ENCODE data around the gene LIN7C. TPM values are rescaled to one million over a fixed set of nuclear protein-coding genes. Genes with fewer than 3 reads are reported as not detected.

LIN7C gene
- total RNA-seq, 1 donor from 2014 or later = 33.8 TPM

- intact Hi-C loops (cut with micrococcal nuclease) = no loop called here
- Mint-ChIP-seq H3K27ac (no peak overlapping the region), H3K4me1 (ENCODE audit: low read depth) (peaks cover 33% of the 10 kb centered on the region), H3K9me3 (no peaks in the 10 kb centered on the region), H3K36me3 (ENCODE audit: low read depth) (peaks cover 23% of the 10 kb centered on the region), H3K27me3 (ENCODE audit: insufficient read depth) (no peaks in the 10 kb centered on the region), H3K4me3 (no peak overlapping the region)
- no peak for DNase-seq (ENCODE audit: low spot score)
These were observed 5.5 kb downstream of the LIN7C start for GRCh38 chr11:27501100-27501499.

- no peak overlapping the region for H3K4me3 Mint-ChIP-seq
- no peak overlapping the region for H3K27ac Mint-ChIP-seq
- no peaks in the 10 kb centered on the region for H3K9me3 Mint-ChIP-seq
- no peak for DNase-seq (ENCODE audit: low spot score)
- intact Hi-C loops (cut with micrococcal nuclease) = loop anchor here (1.0 kb wide), 1 partner anchor 8 kb away; the partner anchor contains the start of gene LIN7C
- H3K27me3 Mint-ChIP-seq (ENCODE audit: insufficient read depth) = no peaks in the 10 kb centered on the region
- peaks cover 19% of the 10 kb centered on the region for H3K4me1 Mint-ChIP-seq (ENCODE audit: low read depth)
- H3K36me3 Mint-ChIP-seq (ENCODE audit: low read depth) = peaks cover 19% of the 10 kb centered on the region
These were observed 8.7 kb downstream of the LIN7C start for GRCh38 chr11:27497911-27498310.

- peaks cover 16% of the 10 kb centered on the region for H3K4me1 Mint-ChIP-seq (ENCODE audit: low read depth)
- no peak overlapping the region for H3K4me3 Mint-ChIP-seq
- H3K27ac Mint-ChIP-seq = no peak overlapping the region
- H3K36me3 Mint-ChIP-seq (ENCODE audit: low read depth) = peaks cover 17% of the 10 kb centered on the region
- no peaks in the 10 kb centered on the region for H3K9me3 Mint-ChIP-seq
- intact Hi-C loops (cut with micrococcal nuclease) = loop anchor here (1.0 kb wide), 1 partner anchor 9 kb away; the partner anchor contains the start of gene LIN7C
- no peak for DNase-seq (ENCODE audit: low spot score)
- H3K27me3 Mint-ChIP-seq (ENCODE audit: insufficient read depth) = no peaks in the 10 kb centered on the region
These were observed 9.2 kb downstream of the LIN7C start for GRCh38 chr11:27497284-27497866.

GRCh38 chr11:27496461-27496860 lies 10.1 kb downstream of the LIN7C start:
- Mint-ChIP-seq H3K4me3 (no peak overlapping the region), H3K9me3 (no peaks in the 10 kb centered on the region), H3K36me3 (ENCODE audit: low read depth) (peaks cover 16% of the 10 kb centered on the region), H3K4me1 (ENCODE audit: low read depth) (peaks cover 7% of the 10 kb centered on the region), H3K27me3 (ENCODE audit: insufficient read depth) (no peaks in the 10 kb centered on the region), H3K27ac (no peak overlapping the region)
- no peak for DNase-seq (ENCODE audit: low spot score)
- intact Hi-C loops (cut with micrococcal nuclease) = no loop called here

- peaks cover 7% of the 10 kb centered on the region for H3K4me1 Mint-ChIP-seq (ENCODE audit: low read depth)
- no peak for DNase-seq (ENCODE audit: low spot score)
- H3K36me3 Mint-ChIP-seq (ENCODE audit: low read depth) = peaks cover 19% of the 10 kb centered on the region
- no peak overlapping the region for H3K4me3 Mint-ChIP-seq
- no peaks in the 10 kb centered on the region for H3K27me3 Mint-ChIP-seq (ENCODE audit: insufficient read depth)
- intact Hi-C loops (cut with micrococcal nuclease) = no loop called here
- no peak overlapping the region for H3K27ac Mint-ChIP-seq
- H3K9me3 Mint-ChIP-seq = no peaks in the 10 kb centered on the region
These were observed 10.8 kb downstream of the LIN7C start for GRCh38 chr11:27495710-27496300.

GRCh38 chr11:27489092-27489491 lies 17.5 kb downstream of the LIN7C start:
- peaks cover 8% of the 10 kb centered on the region for H3K36me3 Mint-ChIP-seq (ENCODE audit: low read depth)
- no peaks in the 10 kb centered on the region for H3K27me3 Mint-ChIP-seq (ENCODE audit: insufficient read depth)
- no peaks in the 10 kb centered on the region for H3K9me3 Mint-ChIP-seq
- intact Hi-C loops (cut with micrococcal nuclease) = loop anchor here (5.0 to 10.0 kb wide), 3 partner anchors 192 to 1192 kb away; no protein-coding TSS in a partner anchor
- H3K4me1 Mint-ChIP-seq (ENCODE audit: low read depth) = no peaks in the 10 kb centered on the region
- no peak overlapping the region for H3K27ac Mint-ChIP-seq
- no peak overlapping the region for H3K4me3 Mint-ChIP-seq
- DNase-seq (ENCODE audit: low spot score) = no peak

GRCh38 chr11:27487706-27488105 lies 18.9 kb downstream of the LIN7C start:
- Mint-ChIP-seq H3K4me1 (ENCODE audit: low read depth) (no peaks in the 10 kb centered on the region), H3K27me3 (ENCODE audit: insufficient read depth) (no peaks in the 10 kb centered on the region), H3K4me3 (no peak overlapping the region), H3K36me3 (ENCODE audit: low read depth) (peaks cover 8% of the 10 kb centered on the region), H3K9me3 (no peaks in the 10 kb centered on the region), H3K27ac (no peak overlapping the region)
- intact Hi-C loops (cut with micrococcal nuclease) = loop anchor here (5.0 to 10.0 kb wide), 3 partner anchors 190 to 1190 kb away; no protein-coding TSS in a partner anchor
- DNase-seq (ENCODE audit: low spot score) = no peak

GRCh38 chr11:27485930-27486773 lies 20.4 kb downstream of the LIN7C start:
- Mint-ChIP-seq H3K9me3 (no peaks in the 10 kb centered on the region), H3K27me3 (ENCODE audit: insufficient read depth) (no peaks in the 10 kb centered on the region), H3K27ac (no peak overlapping the region), H3K4me1 (ENCODE audit: low read depth) (no peaks in the 10 kb centered on the region), H3K4me3 (no peak overlapping the region), H3K36me3 (ENCODE audit: low read depth) (peaks cover 4% of the 10 kb centered on the region)
- intact Hi-C loops (cut with micrococcal nuclease) = loop anchor here (1.0 to 10.0 kb wide), 4 partner anchors 189 to 1189 kb away; no protein-coding TSS in a partner anchor
- DNase-seq (ENCODE audit: low spot score) = no peak

GRCh38 chr11:27482793-27483192 lies 23.8 kb downstream of the LIN7C start:
- Mint-ChIP-seq H3K36me3 (ENCODE audit: low read depth) (no peaks in the 10 kb centered on the region), H3K4me3 (no peak overlapping the region), H3K27me3 (ENCODE audit: insufficient read depth) (no peaks in the 10 kb centered on the region), H3K27ac (no peak overlapping the region), H3K4me1 (ENCODE audit: low read depth) (no peaks in the 10 kb centered on the region), H3K9me3 (no peaks in the 10 kb centered on the region)
- intact Hi-C loops (cut with micrococcal nuclease) = loop anchor here (10.0 kb wide), 1 partner anchor 958 kb away; no protein-coding TSS in a partner anchor
- no peak for DNase-seq (ENCODE audit: low spot score)

- DNase-seq (ENCODE audit: low spot score) = no peak
- H3K36me3 Mint-ChIP-seq (ENCODE audit: low read depth) = no peaks in the 10 kb centered on the region
- intact Hi-C loops (cut with micrococcal nuclease) = loop anchor here (10.0 kb wide), 1 partner anchor 957 kb away; no protein-coding TSS in a partner anchor
- no peak overlapping the region for H3K27ac Mint-ChIP-seq
- H3K4me1 Mint-ChIP-seq (ENCODE audit: low read depth) = no peaks in the 10 kb centered on the region
- no peak overlapping the region for H3K4me3 Mint-ChIP-seq
- no peaks in the 10 kb centered on the region for H3K27me3 Mint-ChIP-seq (ENCODE audit: insufficient read depth)
- no peaks in the 10 kb centered on the region for H3K9me3 Mint-ChIP-seq
These were observed 24.6 kb downstream of the LIN7C start for GRCh38 chr11:27481992-27482391.

GRCh38 chr11:27477831-27478230 lies 28.7 kb downstream of the LIN7C start:
- H3K36me3 Mint-ChIP-seq (ENCODE audit: low read depth) = no peaks in the 10 kb centered on the region
- H3K4me1 Mint-ChIP-seq (ENCODE audit: low read depth) = peaks cover 1% of the 10 kb centered on the region
- H3K4me3 Mint-ChIP-seq = no peak overlapping the region
- intact Hi-C loops (cut with micrococcal nuclease) = no loop called here
- no peak for DNase-seq (ENCODE audit: low spot score)
- no peak overlapping the region for H3K27ac Mint-ChIP-seq
- H3K9me3 Mint-ChIP-seq = no peaks in the 10 kb centered on the region
- peaks cover 17% of the 10 kb centered on the region for H3K27me3 Mint-ChIP-seq (ENCODE audit: insufficient read depth)

- intact Hi-C loops (cut with micrococcal nuclease) = no loop called here
- H3K9me3 Mint-ChIP-seq = no peaks in the 10 kb centered on the region
- no peak overlapping the region for H3K4me3 Mint-ChIP-seq
- H3K27me3 Mint-ChIP-seq (ENCODE audit: insufficient read depth) = peaks cover 21% of the 10 kb centered on the region
- H3K4me1 Mint-ChIP-seq (ENCODE audit: low read depth) = peaks cover 6% of the 10 kb centered on the region
- H3K36me3 Mint-ChIP-seq (ENCODE audit: low read depth) = no peaks in the 10 kb centered on the region
- no peak for DNase-seq (ENCODE audit: low spot score)
- no peak overlapping the region for H3K27ac Mint-ChIP-seq
These were observed 29.3 kb downstream of the LIN7C start for GRCh38 chr11:27477243-27477642.

GRCh38 chr11:27475622-27476021 lies 30.9 kb downstream of the LIN7C start:
- no peak for DNase-seq (ENCODE audit: low spot score)
- Mint-ChIP-seq H3K9me3 (no peaks in the 10 kb centered on the region), H3K27ac (no peak overlapping the region), H3K36me3 (ENCODE audit: low read depth) (no peaks in the 10 kb centered on the region), H3K4me3 (no peak overlapping the region), H3K4me1 (ENCODE audit: low read depth) (peaks cover 6% of the 10 kb centered on the region), H3K27me3 (ENCODE audit: insufficient read depth) (peaks cover 29% of the 10 kb centered on the region)
- intact Hi-C loops (cut with micrococcal nuclease) = no loop called here

Data from activated T-helper 1 cell treated with anti-CD3 and anti-CD28 coated beads, Interleukin-12 subunit alpha, Interleukin-12 subunit beta, Interleukin-2, Interleukin-4 antibody, amounts not matched to agents 30 ng/mL and 10 ng/mL and 1 ng/mL, durations not matched to agents 14 hours and 24 hours and 36 hours (primary cell).